GM19099 (cell line): ENCODE data around the gene CD163L1.

ENCODE experiments used
- POLR2A ChIP-seq: IDR thresholded peaks from 3 replicates; pipeline ENCODE4 v1.6.1; 2011; ENCODE audit warnings: low read depth; ENCODE audit not compliant: insufficient read length; ENCODE audit errors: extremely low read depth

Gene CD163L1

GRCh38 chr12:7361265-7361664 lies 82.7 kb downstream of the CD163L1 start:
- TF ChIP-seq POLR2A = no peak

GRCh38 chr12:7354529-7354928 lies 89.4 kb downstream of the CD163L1 start:
- no peak for TF ChIP-seq POLR2A

- TF ChIP-seq POLR2A = no peak
Measured at GRCh38 chr12:7352661-7353060, 91.3 kb downstream of the CD163L1 start.

GRCh38 chr12:7351177-7351576 lies 92.8 kb downstream of the CD163L1 start:
- no peak for TF ChIP-seq POLR2A

- no peak for TF ChIP-seq POLR2A
Measured at GRCh38 chr12:7349418-7349817, 94.5 kb downstream of the CD163L1 start.

GRCh38 chr12:7346551-7347225 lies 97.3 kb downstream of the CD163L1 start:
- TF ChIP-seq POLR2A = no peak

GRCh38 chr12:7344833-7345606 lies 98.9 kb downstream of the CD163L1 start:
- no peak for TF ChIP-seq POLR2A

- TF ChIP-seq POLR2A = no peak
Measured at GRCh38 chr12:7339675-7340074, 104.3 kb downstream of the CD163L1 start.

- TF ChIP-seq POLR2A = no peak
Measured at GRCh38 chr12:7327918-7328317, 116.0 kb downstream of the CD163L1 start.

- no peak for TF ChIP-seq POLR2A
Measured at GRCh38 chr12:7324176-7324575, 119.8 kb downstream of the CD163L1 start.

GRCh38 chr12:7322599-7322998 lies 121.4 kb downstream of the CD163L1 start:
- TF ChIP-seq POLR2A = no peak

GRCh38 chr12:7321624-7322023 lies 122.3 kb downstream of the CD163L1 start:
- no peak for TF ChIP-seq POLR2A

- no peak for TF ChIP-seq POLR2A
Measured at GRCh38 chr12:7319930-7320329, 124.0 kb downstream of the CD163L1 start.

GRCh38 chr12:7310070-7310469 lies 133.9 kb downstream of the CD163L1 start:
- no peak for TF ChIP-seq POLR2A
